Colonic mucosa (tissue), 4 donors: ENCODE measurements around the gene ADGRL1. TPM values are rescaled to one million over a fixed set of nuclear protein-coding genes. Genes with fewer than 3 reads are reported as not detected.
A peak's percentile ranks its signal among the peaks of the same experiment; 100 is the strongest.

Source experiments
- DNase-seq: peaks from one replicate; pipeline ENCODE4 v3.0.0-alpha.2; 2020
- H3K27ac ChIP-seq: fragments of 200-600 bp; one replicate; pipeline ENCODE4 v1.8.0; 2021
- H3K27me3 ChIP-seq: fragments of 200-600 bp; one replicate; pipeline ENCODE4 v1.8.0; 2021
- H3K36me3 ChIP-seq: fragments of 200-600 bp; one replicate; pipeline ENCODE4 v1.8.0; 2021
- H3K4me1 ChIP-seq: fragments of 200-600 bp; one replicate; pipeline ENCODE4 v1.8.0; 2021; ENCODE audit warnings: mild to moderate bottlenecking
- H3K4me3 ChIP-seq: fragments of 200-600 bp; one replicate; pipeline ENCODE4 v1.8.0; 2021
- H3K9ac ChIP-seq, 2 donors: one replicate each; pipeline ENCODE4 v1.7.0; 2013; ENCODE audit warnings: control low read depth in 2 of 2, low read depth in 2 of 2, low read length in 2 of 2
- H3K9me3 ChIP-seq: fragments of 200-600 bp; one replicate; pipeline ENCODE4 v1.8.0; 2021
- intact Hi-C: fragments of 100-400 bp; cut with DNase I; formaldehyde crosslinking; loops from one replicate; pipeline ENCODE4 v1.14.1; 2022
- total RNA-seq, 2 donors: library from RNA; stranded (reverse); fragmentation: NEBNext Ultra II Directional in 1 of 2; extraction: Animal tissue kit (Norgen Biotek cat#: 25700) in 1 of 2; gene quantifications; one replicate each; pipeline ENCODE4 v1.2.1, GENCODE V29; 2021
- TF ChIP-seq, protein P1 (sequence below): fragments of 200-600 bp; IDR thresholded peaks from one replicate; pipeline ENCODE4 v1.8.0; 2022; ENCODE audit warnings: antibody characterized with exemption, mild to moderate bottlenecking
- donor health status: healthy.
- donor health status: DM: no; HTN: no; CAD: no.
- donor health status: DM: no; HTN: no; CAD: no.

Gene ADGRL1
- total RNA-seq, 2 donors from 2014 or later, result 18.4 to 28.0 TPM

DNA sequence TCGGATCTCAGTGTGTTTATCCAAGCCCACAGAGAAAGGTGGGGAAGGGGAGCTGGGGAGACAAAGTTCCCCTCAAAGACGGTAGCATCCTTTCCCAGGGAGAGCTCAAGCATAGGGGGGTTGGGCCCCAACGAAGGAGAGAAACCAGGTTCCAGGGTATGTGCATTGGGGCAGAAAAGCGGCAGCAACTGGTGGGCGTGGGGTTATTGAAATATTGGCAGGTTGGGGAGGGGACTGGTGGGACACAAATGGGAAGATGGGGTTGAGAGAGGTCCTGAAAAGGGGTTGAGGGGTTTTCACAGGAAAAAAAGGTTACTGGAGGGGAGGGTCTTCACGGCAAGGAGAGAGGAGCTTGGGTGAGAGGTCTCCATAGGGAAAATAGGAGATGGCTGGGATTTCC, 70.6 kb downstream of the ADGRL1 start:
- Histone ChIP-seq H3K9ac (peak overlapping the region; percentile 46 to 63), H3K36me3 (no peaks in the 10 kb centered on the region), H3K27ac (no peak overlapping the region), H3K4me3 (peak overlapping the region; percentile 76), H3K9me3 (no peaks in the 10 kb centered on the region), H3K4me1 (peaks cover 5% of the 10 kb centered on the region), H3K27me3 (no peaks in the 10 kb centered on the region)
- DNase-seq, result no peak
- TF ChIP-seq, protein P1, sequence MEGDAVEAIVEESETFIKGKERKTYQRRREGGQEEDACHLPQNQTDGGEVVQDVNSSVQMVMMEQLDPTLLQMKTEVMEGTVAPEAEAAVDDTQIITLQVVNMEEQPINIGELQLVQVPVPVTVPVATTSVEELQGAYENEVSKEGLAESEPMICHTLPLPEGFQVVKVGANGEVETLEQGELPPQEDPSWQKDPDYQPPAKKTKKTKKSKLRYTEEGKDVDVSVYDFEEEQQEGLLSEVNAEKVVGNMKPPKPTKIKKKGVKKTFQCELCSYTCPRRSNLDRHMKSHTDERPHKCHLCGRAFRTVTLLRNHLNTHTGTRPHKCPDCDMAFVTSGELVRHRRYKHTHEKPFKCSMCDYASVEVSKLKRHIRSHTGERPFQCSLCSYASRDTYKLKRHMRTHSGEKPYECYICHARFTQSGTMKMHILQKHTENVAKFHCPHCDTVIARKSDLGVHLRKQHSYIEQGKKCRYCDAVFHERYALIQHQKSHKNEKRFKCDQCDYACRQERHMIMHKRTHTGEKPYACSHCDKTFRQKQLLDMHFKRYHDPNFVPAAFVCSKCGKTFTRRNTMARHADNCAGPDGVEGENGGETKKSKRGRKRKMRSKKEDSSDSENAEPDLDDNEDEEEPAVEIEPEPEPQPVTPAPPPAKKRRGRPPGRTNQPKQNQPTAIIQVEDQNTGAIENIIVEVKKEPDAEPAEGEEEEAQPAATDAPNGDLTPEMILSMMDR, result no peak
- intact Hi-C loops, result no loop called here

DNA sequence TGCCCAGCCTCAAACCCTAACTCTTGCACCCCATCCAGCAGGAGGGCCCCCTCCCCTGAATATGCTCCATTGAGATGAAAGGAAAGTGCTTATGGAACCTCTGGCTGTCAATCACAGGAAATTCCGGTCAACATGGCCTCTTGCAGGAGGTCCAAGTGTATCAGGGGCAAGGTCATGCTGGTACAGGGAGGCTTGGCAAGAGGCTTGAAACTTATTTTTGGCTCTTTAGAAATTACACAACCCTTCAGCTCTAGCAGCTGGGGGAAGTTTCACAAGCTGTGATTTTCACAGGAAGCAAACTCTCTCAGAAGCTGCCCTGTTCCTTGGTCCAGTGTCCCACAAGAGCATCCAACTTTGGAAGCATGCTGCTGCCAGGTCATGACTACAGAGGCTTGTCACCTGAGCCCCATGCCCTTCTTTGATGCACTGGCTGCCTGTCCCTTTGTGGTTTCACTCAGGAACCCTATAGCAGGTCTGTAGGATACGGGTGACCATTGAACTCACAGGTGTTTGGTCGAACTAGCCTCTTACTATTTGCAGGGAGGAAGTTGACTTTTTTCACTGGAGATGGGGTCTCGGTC, 78.0 kb downstream of the ADGRL1 start:
- no peaks in the 10 kb centered on the region for H3K9me3 ChIP-seq
- H3K27ac ChIP-seq, result no peak overlapping the region
- TF ChIP-seq, protein P1, result no peak
- H3K27me3 ChIP-seq, result no peaks in the 10 kb centered on the region
- intact Hi-C loops, result no loop called here
- H3K9ac ChIP-seq, result no peak overlapping the region
- H3K36me3 ChIP-seq, result no peaks in the 10 kb centered on the region
- no peak overlapping the region for H3K4me3 ChIP-seq
- DNase-seq, result no peak
- H3K4me1 ChIP-seq, result no peaks in the 10 kb centered on the region

DNA sequence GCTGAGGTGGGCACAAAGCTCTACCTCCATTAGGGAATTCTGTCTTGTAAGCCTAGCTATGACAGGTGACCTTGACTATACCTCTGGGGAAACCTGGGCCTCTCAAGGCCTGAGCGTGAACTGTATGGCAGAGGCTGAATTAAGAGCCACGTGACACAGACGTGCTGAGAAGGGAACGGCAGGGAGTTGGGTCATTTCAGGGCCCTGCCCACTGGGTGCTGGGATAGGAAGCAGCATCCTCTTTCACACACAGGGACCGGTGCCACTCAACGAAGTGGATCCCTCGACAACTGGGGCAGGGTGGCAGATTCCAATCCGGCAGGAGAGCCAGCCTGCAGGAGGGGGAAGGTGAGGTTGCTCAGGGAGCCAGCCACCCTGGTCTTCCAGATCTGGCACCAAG, 78.8 kb downstream of the ADGRL1 start:
- DNase-seq, result no peak
- Histone ChIP-seq H3K4me1 (no peaks in the 10 kb centered on the region), H3K27me3 (no peaks in the 10 kb centered on the region), H3K4me3 (no peak overlapping the region), H3K36me3 (no peaks in the 10 kb centered on the region), H3K9me3 (no peaks in the 10 kb centered on the region), H3K9ac (no peak overlapping the region), H3K27ac (no peak overlapping the region)
- intact Hi-C loops, result no loop called here
- TF ChIP-seq, protein P1, result no peak

DNA sequence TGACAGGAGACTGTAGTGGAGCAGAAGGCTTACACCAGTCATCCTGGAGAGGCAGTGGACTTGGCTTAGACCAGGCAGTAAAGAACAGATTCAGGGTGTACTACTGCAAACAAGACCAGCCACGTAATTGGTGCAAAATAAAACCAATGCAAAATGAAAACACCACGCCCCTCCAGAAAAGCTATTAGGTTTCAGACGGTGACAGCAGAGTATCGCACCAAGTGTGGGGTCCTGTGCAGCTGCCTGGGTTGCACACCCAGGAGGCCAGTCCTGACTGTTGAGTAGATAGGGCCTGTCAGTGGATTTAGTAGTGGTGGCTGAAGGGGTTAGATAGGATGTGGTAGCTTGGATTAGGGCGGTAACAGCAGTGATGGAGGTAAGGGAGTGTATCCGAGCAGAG, 83.0 kb downstream of the ADGRL1 start:
- H3K9ac ChIP-seq, result no peak overlapping the region
- no peak overlapping the region for H3K4me3 ChIP-seq
- H3K4me1 ChIP-seq, result peaks cover 4% of the 10 kb centered on the region
- no peak overlapping the region for H3K27ac ChIP-seq
- TF ChIP-seq, protein P1, result no peak
- no peak for DNase-seq
- H3K36me3 ChIP-seq, result no peaks in the 10 kb centered on the region
- H3K9me3 ChIP-seq, result no peaks in the 10 kb centered on the region
- intact Hi-C loops, result no loop called here
- H3K27me3 ChIP-seq, result no peaks in the 10 kb centered on the region

GRCh38 chr19:14120497-14120780, 85.5 kb downstream of the ADGRL1 start:
- no peaks in the 10 kb centered on the region for H3K36me3 ChIP-seq
- DNase-seq, result no peak
- no peak overlapping the region for H3K4me3 ChIP-seq
- intact Hi-C loops, result no loop called here
- H3K27me3 ChIP-seq, result no peaks in the 10 kb centered on the region
- H3K4me1 ChIP-seq, result peaks cover 10% of the 10 kb centered on the region
- TF ChIP-seq, protein P1, result no peak
- no peaks in the 10 kb centered on the region for H3K9me3 ChIP-seq
- H3K9ac ChIP-seq, result no peak overlapping the region
- H3K27ac ChIP-seq, result no peak overlapping the region
